HG02852 (cell line): ENCODE data around the gene OR6J1.
"Not testable (repeated sequence)": the region's sequence is repeated elsewhere in the genome, so short reads cannot be mapped to it uniquely, and the experiment has no call there.

Experiments
- ATAC-seq: cut with Tn5 transposase; IDR thresholded peaks from one replicate; pipeline ENCODE4 v1.9.1; 2021; ENCODE audit warnings: mild to moderate bottlenecking, moderate library complexity; ENCODE audit not compliant: unreplicated experiment

The OR6J1 gene

DNA sequence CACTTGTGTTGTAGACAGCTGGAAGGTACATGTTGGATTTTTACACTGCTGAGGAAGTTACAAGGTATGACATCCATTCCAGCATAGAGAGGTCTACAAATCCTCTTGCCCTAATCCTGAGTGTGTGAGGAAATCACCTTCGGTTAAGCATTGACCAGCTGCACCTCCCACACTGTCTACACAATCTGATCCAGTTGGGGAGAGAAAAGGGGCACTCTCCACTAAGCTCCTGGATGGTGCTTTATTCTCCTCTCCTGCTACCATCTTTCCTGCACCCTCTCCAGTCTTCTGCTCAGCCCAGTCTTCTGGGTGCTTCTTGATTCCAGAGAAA, at the start of gene OR6J1:
OR6J1 (minus strand) TSS at position 48 of the 331 bp plus-strand sequence. CDS start 9,541 bp downstream, outside the sequence.
- ATAC-seq = no peak

DNA sequence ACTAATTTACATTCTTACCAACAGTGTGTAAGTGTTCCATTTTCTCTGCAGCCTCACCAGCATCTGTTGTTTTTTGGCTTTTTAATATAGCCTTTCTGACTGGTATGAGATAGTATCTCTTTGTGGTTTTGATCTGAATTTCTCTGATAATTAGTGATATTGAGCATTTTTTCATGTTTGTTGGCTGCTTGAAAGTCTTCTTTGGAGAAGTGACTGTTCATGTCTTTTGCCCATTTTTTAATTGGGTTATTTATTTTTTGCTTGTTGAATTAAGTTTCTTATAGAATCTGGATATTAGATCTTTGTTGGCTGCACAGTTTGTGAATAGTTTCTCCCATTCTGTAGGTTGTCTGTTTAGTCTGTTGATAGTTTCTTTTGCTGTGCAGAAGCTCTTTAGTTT, 48.0 kb upstream of the OR6J1 start:
- ATAC-seq = no peak

DNA sequence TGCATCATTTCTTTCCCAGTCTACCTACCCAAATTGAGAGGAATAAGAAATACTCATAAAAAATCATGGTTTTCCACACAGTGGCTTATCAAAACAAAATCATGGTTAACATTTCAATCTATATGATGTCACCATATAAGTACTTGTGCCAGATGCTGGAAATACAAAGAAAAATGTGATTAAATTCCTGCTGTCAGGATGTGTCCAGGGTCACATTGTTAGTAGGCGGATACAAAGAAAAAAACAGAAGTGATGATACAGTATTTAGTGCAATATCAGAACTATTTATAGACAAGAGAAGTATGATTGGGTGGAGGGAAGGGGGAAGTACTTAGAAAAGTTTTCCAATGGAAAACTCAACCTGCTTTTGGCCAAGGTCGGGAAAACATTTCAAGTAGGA, 47.0 kb upstream of the OR6J1 start:
- no peak for ATAC-seq

DNA sequence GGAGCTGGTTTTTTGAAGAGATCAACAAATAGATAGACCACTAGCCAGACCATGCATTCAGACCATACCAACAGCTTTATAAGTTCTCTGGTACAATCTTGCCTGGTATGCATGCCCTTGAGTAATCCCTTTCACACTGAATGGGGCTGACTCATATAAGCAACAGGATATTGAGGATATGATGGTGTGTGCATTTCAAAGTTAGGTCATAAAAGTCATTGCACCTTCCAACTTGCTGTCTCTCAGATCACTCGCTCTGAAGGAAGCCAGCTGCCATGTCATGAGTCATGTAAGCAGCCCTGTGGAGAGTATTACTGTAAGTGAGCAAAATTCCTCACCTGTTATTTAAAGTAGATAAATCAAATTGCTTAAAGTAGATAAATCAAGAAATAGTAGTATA, 45.0 kb upstream of the OR6J1 start:
- no peak for ATAC-seq

DNA sequence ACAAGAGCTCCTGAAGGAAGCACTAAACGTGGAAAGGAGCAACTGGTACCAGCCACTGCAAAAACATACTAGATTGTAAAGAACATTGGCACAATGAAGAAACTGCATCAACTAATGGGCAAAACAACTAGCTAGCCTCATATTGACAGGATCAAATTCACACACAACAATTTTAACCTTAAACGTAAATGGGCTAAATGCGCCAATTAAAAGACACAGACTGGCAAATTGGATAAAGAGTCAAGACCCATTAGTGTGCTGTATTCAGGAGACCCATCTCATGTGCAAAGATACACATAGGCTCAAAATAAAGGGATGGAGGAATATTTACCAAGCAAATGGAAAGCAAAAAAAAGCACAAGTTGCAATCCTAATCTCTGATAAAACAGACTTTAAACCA, 43.8 kb upstream of the OR6J1 start:
- ATAC-seq = not testable (repeated sequence)

DNA sequence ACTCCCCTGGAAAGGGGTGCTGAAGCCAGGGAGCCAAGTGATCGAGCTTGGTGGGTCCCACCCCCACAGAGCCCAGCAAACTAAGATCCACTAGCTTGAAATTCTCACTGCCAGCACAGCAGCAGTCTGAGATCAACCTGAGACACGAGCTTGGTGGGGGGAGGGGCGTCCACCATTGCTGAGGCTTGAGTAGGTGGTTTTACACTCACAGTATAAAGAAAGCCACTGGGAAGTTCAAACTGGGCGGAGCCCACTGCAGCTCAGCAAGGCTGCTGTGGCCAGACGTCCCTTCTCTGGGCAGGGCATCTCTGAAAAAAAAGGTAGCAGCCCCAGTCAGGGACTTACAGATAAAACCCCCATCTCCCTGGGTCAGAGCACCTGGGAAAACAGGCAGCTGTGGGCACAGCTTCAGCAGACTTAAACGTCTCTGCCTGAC, 42.0 kb upstream of the OR6J1 start:
- not testable (repeated sequence) for ATAC-seq

DNA sequence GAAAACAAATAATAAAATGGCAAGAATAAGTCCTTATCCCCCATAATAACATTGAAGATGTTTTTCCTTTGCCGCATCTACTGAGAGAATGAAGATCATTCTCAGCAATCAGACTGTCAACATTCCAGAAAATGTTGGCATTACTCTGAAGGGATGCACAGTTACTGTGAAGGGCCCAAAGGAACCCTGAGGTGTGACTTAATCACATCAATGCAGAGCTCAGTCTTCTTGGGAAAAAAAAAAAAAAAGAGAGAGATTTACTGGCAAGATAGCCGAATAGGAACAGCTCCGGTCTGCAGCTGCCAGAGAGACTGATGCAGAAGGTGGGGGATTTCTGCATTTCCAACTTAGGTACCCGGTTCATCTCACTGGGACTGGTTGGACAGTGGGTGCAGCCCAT, 41.3 kb upstream of the OR6J1 start:
- ATAC-seq = no peak

DNA sequence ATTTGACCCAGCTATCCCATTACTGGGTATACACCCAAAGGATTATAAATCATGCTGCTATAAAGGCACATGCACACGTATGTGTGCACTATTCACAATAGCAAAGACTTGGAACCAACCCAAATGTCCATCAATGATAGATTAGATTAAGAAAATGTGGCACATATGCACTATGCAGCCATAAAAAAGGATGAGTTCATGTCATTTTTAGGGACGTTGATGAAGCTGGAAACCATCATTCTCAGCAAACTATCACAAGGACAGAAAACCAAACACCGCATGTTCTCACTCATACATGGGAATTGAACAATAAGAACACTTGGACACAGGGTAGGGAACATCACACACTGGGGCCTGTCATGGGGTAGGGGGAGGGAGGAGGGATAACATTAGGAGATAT, 39.3 kb upstream of the OR6J1 start:
- ATAC-seq = not testable (repeated sequence)

DNA sequence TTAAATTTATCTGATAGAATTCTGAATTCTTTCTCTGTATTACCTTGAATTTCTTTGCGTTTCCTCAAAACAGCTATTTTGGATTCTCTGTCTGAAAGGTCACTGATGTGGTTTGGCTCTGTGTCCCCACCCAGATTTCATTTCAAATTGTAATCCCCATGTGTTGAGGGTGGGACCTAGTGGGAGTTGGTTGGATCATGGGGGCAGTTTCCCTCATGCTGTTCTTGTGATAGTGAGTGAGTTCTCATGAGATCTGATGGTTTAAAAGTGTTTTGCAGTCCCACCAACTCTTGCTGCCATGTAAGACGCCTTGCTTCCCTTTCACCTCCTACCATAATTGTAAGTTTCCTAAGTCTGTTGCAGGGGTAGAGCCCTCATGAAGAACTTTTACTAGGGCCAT, 34.1 kb upstream of the OR6J1 start:
- no peak for ATAC-seq

DNA sequence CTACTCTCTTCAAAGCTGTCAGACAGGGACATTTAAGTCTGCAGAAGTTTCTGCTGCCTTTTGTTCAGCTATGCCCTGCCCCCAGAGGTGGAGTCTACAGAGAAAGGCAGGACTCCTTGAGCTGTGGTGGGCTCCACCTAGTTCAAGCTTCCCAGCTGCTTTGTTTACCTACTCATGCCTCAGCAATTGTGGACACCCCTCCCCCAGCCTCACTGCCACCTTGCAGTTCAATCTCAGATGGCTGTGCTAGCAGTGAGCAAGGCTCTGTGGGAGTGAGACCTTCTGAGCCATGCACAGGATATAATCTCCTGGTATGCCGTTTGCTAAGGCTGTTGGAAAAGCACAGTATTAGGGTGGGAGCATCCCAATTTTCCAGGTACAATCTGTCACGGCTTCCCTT, 33.4 kb upstream of the OR6J1 start:
- not testable (repeated sequence) for ATAC-seq

DNA sequence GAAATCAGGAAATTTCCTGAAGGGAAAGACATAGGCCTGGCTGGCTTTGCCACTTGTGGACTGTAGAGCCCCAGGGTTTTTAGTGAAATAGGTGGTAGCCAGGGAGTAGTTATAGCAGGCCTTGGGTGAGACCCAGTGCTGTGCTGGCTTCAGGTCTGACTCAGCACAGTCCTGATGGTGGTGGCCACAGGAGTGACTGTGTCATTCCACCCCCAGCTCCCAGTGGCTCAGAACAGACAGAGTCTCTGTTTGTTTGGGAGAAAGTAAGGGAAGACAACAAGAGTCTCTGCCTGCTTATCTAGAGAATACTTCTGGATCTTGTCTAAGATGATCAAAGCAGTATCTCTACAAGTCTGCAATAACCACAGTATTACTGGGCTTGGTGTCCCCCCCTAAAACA, 27.5 kb upstream of the OR6J1 start:
- ATAC-seq = peak; percentile 61

DNA sequence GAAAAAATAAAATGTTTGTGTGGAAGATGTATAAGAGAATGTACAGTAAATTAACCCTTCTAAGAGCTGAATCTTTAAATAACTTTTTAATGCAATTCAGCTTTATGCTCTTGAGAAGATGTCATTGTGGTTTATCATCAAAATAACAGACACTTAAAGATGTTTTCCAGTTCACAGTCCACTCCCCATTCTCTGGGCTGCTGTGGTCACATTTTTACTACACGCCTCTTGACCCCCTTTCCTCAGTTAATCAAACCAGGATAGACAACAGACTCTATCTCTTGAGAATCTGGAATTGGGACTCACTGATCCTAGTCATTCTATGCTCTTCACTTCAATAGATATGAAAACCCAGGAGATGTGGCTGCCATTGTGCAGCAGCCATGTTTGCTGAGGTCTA, 24.7 kb upstream of the OR6J1 start:
- ATAC-seq = no peak

DNA sequence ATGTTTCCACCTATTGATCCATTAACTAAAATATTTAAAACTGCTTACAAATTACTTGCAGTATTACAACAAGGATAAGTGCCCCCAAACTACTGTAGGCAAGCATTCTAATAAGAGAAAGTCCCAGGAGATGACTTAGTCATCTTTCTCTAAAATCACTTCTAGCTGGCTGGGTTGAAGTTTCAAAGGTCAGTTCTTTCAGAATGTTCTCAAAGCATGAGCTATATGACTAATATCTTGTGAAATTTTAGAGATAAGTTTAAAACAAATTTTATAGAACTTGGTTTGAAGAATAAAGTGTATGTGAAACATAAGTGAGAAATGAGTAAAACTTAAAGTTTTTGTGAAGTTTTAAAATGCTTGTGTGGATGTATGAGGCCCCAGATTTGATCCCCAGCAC, 24.3 kb upstream of the OR6J1 start:
- peak; percentile 54 for ATAC-seq

DNA sequence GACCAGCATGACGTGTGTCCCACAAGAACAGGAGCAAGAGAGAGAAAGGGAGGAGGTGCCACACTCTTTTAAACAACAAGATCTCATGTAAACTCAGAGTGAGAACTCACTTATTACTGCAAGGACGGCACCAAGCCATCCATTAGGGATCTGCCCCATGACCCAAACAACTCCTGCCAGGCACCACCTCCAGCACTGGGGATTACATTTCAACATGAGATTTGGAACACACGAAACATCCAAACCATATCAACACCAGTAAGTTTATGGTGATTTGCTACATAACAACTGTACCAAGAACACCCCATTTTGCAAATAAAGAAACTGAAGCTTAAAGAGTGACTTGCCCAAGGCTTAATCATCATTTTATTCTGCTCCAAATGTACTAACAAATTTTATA, 23.7 kb upstream of the OR6J1 start:
- no peak for ATAC-seq

DNA sequence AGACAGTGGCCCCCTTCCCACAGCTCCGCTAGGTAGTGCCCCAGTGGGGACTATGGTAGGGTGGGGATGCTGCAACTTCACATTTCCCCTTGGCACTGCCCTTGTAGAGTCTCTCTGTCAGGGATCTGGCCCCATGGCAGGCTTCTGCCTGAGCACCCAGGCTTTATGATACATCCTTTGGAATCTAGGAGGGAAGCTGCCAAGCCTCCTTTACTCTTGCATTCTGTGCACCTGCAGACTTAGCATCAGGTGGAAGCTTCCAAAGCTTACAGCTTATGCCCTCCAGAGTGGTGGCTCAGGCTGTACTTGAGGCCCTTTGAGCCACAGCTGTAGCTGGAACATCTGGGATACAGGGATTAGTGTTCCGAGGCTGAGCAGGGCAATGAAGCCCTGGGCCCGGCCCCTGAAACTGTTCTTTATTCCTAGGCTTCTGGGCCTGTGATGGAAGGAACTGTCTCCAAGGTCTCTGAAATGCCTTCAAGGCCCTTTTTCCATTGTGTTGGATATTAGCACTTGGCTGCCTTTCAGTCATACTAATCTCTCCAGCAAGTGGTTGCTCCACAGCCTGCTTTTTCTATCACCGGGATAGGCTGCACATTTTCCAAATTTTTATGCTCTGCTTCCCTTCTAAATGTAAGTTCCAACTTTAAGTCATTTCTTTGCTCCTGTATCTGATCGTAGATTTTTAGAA, 22.2 kb upstream of the OR6J1 start:
- ATAC-seq = no peak

DNA sequence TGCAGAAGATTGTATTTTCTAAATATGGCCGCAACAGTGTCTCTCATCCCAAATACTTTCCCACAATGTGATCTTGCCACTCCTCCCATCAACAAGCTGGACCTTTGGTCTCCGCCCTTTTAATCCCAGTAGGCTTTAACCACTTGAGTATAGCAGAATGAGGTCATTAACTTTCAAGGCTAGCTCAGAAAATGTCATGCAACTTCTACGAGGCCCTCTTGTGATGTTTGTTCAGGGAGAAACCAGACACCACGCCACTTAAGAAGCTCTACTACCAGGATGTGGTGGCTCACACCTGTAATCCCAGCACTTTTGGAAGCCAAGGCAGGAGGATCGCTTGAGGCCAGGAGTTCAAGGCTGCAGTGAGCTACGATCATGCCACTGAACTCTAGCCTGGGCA, 20.1 kb upstream of the OR6J1 start:
- ATAC-seq = no peak

DNA sequence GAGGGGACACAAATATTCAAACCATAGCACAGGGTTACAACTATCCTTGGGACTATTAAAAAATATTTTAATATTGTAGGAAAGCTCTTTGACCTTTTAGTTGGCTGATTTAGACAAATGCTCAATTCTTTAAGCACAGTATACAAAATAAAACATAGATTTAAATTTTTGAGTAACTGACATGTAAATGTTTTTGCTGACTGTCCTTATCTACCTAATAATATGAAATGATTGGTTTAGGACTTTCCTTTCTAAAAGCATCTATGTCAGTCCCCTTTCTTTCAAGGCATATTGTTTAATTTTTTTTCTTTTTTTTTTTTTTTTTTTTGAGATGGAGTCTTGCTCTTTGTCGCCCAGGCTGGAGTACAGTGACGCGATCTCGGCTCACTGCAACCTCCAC, 16.5 kb upstream of the OR6J1 start:
- ATAC-seq = no peak

DNA sequence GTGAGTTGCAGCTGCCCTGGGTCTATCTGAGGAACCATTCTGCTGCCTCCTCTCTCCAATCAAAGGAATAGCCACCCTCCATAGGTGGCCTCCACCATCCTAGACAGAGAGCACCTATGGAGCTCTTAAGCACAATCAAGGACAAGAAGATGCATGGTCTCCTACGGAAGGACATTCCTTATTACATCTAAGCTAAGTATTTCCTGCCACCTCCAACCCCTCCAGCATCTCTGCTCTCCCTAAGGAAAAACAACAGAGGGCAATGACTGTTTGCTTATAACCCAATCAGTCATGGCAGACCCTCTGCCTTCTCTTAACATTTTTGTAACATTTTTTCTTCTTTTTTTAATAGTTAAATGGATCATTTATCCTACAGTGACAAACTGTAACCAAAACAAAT, 14.8 kb upstream of the OR6J1 start:
- no peak for ATAC-seq

DNA sequence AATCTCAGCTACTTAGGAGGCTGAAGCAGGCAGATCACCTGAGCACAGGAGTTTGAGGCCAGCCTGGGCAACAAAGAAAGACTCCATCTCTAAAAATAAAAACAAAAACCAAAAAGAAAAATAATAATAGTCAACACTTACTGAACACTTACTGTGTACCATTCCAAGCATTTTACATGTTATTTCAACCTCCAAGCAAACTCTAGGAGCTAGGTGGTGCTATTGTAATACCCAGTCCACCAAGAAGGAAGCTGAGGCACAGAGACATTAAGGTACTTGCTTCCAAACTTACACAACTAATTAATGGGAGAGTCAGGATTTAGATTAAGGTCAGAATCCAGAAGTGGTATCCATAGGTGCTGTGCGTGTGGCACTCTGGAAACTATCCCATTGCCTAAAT, 13.7 kb upstream of the OR6J1 start:
- no peak for ATAC-seq

DNA sequence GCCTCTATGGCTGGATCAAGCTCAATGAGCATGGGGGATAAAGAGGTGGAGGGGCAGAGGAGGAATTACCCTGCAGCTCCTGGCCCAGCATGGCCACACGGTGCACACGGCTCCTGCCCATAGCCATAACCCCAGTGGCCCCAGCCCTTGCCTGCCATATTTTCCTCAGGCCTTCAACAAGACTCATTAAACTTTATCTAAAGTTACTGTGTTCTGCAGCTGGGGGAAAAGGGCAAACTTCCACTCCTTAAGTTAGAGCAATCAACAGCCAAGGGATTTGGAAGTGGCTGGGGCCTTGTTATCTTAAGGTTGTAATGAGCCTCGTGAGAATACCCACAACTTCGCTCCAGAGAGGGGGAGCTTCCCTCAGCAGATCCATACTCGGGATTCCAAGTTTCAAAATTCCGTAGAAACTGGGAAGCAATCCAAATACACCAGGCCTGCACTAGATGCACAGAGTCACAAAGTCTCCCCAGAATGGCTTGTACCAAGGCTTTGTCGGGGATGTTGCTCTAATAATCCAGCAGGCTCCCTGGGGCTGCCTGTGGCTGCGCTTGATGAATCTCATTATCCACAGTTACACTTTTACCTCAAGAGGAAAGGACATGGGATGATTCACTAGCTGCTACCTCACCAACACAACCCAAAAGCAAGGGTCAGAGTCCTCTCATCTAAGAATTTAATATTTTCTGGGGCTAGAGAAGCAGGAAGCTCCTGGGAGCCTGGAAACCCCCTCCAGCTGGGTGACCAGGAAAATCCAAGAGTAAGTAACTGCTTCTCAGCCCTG, 13.0 kb upstream of the OR6J1 start:
- no peak for ATAC-seq

DNA sequence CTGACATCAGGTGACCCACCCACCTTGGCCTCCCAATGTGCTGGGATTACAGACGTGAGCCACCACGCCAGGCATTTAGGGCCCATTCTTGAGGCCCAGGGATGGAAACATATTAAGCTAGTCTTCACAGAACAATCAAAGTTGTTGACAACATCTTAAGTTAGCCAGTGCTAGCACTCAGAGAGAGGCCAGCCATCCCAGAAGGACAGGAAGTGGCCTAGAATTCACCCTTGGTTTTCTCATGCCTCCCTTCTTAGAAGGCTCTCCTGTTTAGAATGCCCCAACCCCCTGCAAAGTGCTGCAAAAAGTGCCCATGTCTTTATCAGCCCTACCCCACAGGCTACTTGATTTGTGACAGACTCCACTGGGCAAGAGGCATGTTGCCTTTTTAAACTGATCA, 12.1 kb upstream of the OR6J1 start:
- no peak for ATAC-seq

DNA sequence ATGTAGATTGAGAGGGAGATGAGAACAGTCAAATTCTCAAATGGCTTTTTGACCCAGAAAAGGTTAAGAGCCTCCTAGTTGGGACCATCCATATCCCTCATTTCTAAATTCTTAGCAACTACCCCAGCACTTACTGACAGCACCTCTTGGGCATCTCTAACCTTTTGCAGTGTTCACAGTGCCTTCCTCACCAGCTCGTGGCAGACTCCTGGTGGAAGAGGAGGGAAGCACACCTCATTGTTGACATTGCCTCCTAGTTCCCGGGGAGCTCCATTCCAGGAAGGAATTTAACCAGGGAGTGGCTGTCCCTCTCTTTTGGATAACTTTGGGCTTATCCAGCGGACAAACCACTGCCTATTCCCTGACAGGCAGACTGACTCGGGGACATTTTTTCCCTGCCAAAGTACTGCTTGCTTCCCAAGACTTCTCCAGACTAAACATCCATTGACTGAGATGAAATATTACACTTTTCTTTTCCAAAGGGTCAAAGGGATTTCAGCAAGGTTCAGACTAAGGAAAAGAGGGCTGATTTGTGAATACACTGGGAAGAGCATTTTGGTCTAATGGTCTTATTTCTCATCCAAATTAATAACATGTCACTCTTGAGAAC, 9.0 kb upstream of the OR6J1 start:
- ATAC-seq = no peak
